ENCODE measurements around the gene ATP6V1G3. TPM values are rescaled to one million over a fixed set of nuclear protein-coding genes. Genes with fewer than 3 reads are reported as not detected.
A peak's percentile ranks its signal among the peaks of the same experiment; 100 is the strongest.

ATP6V1G3 gene
- total RNA-seq, 1 donor from 2014 or later: not detected

- TF ChIP-seq CTCF (IDR thresholded peaks at IDR 0.05): no peak
- Mint-ChIP-seq H3K27me3 (ENCODE audit: low read depth) (no peaks in the 10 kb centered on the region), H3K4me1 (ENCODE audit: low read depth) (peaks cover 14% of the 10 kb centered on the region), H3K27ac (ENCODE audit: unreplicated experiment) (no peak overlapping the region), H3K9me3 (ENCODE audit: low read depth) (no peaks in the 10 kb centered on the region), H3K4me3 (ENCODE audit: unreplicated experiment) (no peak overlapping the region), H3K36me3 (ENCODE audit: low read depth) (no peaks in the 10 kb centered on the region)
- DNase-seq (ENCODE audit: low spot score): no peak
These were observed 4.8 kb downstream of the ATP6V1G3 start for GRCh38 chr1:198535631-198536030.

- DNase-seq (ENCODE audit: low spot score): no peak
- Mint-ChIP-seq H3K4me3 (ENCODE audit: unreplicated experiment) (no peak overlapping the region), H3K36me3 (ENCODE audit: low read depth) (no peaks in the 10 kb centered on the region), H3K9me3 (ENCODE audit: low read depth) (no peaks in the 10 kb centered on the region), H3K27me3 (ENCODE audit: low read depth) (no peaks in the 10 kb centered on the region), H3K27ac (ENCODE audit: unreplicated experiment) (no peak overlapping the region), H3K4me1 (ENCODE audit: low read depth) (peaks cover 22% of the 10 kb centered on the region)
- no peak for TF ChIP-seq CTCF (IDR thresholded peaks at IDR 0.05)
These were observed 5.7 kb downstream of the ATP6V1G3 start for GRCh38 chr1:198534548-198535418.

- no peak overlapping the region for H3K4me3 Mint-ChIP-seq (ENCODE audit: unreplicated experiment)
- H3K36me3 Mint-ChIP-seq (ENCODE audit: low read depth): no peaks in the 10 kb centered on the region
- peaks cover 40% of the 10 kb centered on the region for H3K4me1 Mint-ChIP-seq (ENCODE audit: low read depth)
- no peak for DNase-seq (ENCODE audit: low spot score)
- no peaks in the 10 kb centered on the region for H3K27me3 Mint-ChIP-seq (ENCODE audit: low read depth)
- no peak overlapping the region for H3K27ac Mint-ChIP-seq (ENCODE audit: unreplicated experiment)
- no peak for TF ChIP-seq CTCF (IDR thresholded peaks at IDR 0.05)
- no peaks in the 10 kb centered on the region for H3K9me3 Mint-ChIP-seq (ENCODE audit: low read depth)
These were observed 8.6 kb downstream of the ATP6V1G3 start for GRCh38 chr1:198531891-198532290.

- Mint-ChIP-seq H3K27me3 (ENCODE audit: low read depth) (no peaks in the 10 kb centered on the region), H3K4me3 (ENCODE audit: unreplicated experiment) (no peak overlapping the region), H3K9me3 (ENCODE audit: low read depth) (no peaks in the 10 kb centered on the region), H3K27ac (ENCODE audit: unreplicated experiment) (no peak overlapping the region), H3K36me3 (ENCODE audit: low read depth) (no peaks in the 10 kb centered on the region), H3K4me1 (ENCODE audit: low read depth) (peaks cover 39% of the 10 kb centered on the region)
- DNase-seq (ENCODE audit: low spot score): no peak
- TF ChIP-seq CTCF (IDR thresholded peaks at IDR 0.05): no peak
These were observed 9.5 kb downstream of the ATP6V1G3 start for GRCh38 chr1:198530953-198531352.

- no peak for TF ChIP-seq CTCF (IDR thresholded peaks at IDR 0.05)
- H3K4me3 Mint-ChIP-seq (ENCODE audit: unreplicated experiment): no peak overlapping the region
- no peaks in the 10 kb centered on the region for H3K27me3 Mint-ChIP-seq (ENCODE audit: low read depth)
- no peak for DNase-seq (ENCODE audit: low spot score)
- no peaks in the 10 kb centered on the region for H3K9me3 Mint-ChIP-seq (ENCODE audit: low read depth)
- H3K27ac Mint-ChIP-seq (ENCODE audit: unreplicated experiment): peak overlapping the region; percentile 13
- no peaks in the 10 kb centered on the region for H3K36me3 Mint-ChIP-seq (ENCODE audit: low read depth)
- peaks cover 34% of the 10 kb centered on the region for H3K4me1 Mint-ChIP-seq (ENCODE audit: low read depth)
These were observed 11.1 kb downstream of the ATP6V1G3 start for GRCh38 chr1:198529414-198529813.
